Testis (tissue), 2 donors: Measurements from ENCODE around the gene PTPN12.

Experiments used
- CTCF ChIP-seq, 3 experiments: fragments of 450-650 bp in 2 of 3; fragments of 200-600 bp in 1 of 3; sonication (generic) in 1 of 3; IDR thresholded peaks; one replicate each; pipeline ENCODE4 v1.5.1; 2016 to 2019; ENCODE audit warnings: antibody characterized with exemption in 3 of 3, mild to moderate bottlenecking in 2 of 3, moderate library complexity in 1 of 3
- POLR2A ChIP-seq: fragments of 450-650 bp; IDR thresholded peaks from one replicate; pipeline ENCODE4 v1.6.1; 2017; ENCODE audit warnings: antibody characterized with exemption, mild to moderate bottlenecking, moderate library complexity

- TF ChIP-seq POLR2A: no peak
- TF ChIP-seq CTCF (IDR thresholded peaks at IDR 0.05): no peak
These were observed 3.3 kb downstream of the PTPN12 start for GRCh38 chr7:77540402-77540822.
